Occipital lobe (tissue), 2 donors: ENCODE measurements around the gene GBX1. TPM values are rescaled to one million over a fixed set of nuclear protein-coding genes. Genes with fewer than 3 reads are reported as not detected.

Experiments used
- DNase-seq: peaks from one replicate; lab custom pipeline; 2025; lab: John Stamatoyannopoulos, UW
- total RNA-seq: library from RNA; depleted of rRNA; stranded (reverse); fragments of >200 nt; gene quantifications from one replicate; pipeline ENCODE4 v1.2.3, GENCODE V29; 2014

The GBX1 gene
- total RNA-seq, 1 donor from 2014 or later: not detected

- no peak for DNase-seq
Measured at GRCh38 chr7:151128144-151128543, 39.4 kb downstream of the GBX1 start.

- no peak for DNase-seq
Measured at GRCh38 chr7:151126491-151127137, 40.9 kb downstream of the GBX1 start.

- DNase-seq: no peak
Measured at GRCh38 chr7:151125846-151126481, 41.5 kb downstream of the GBX1 start.

GRCh38 chr7:151125470-151125845 is 42.0 kb downstream of the GBX1 start:
- no peak for DNase-seq

GRCh38 chr7:151124899-151125399 is 42.5 kb downstream of the GBX1 start:
- DNase-seq: no peak

- no peak for DNase-seq
Measured at GRCh38 chr7:151124481-151124880, 43.0 kb downstream of the GBX1 start.

- DNase-seq: peak; percentile 78
Measured at GRCh38 chr7:151123822-151124464, 43.6 kb downstream of the GBX1 start.

GRCh38 chr7:151123158-151123821 is 44.2 kb downstream of the GBX1 start:
- no peak for DNase-seq

- DNase-seq: no peak
Measured at GRCh38 chr7:151122796-151123157, 44.7 kb downstream of the GBX1 start.

GRCh38 chr7:151122276-151122675 is 45.2 kb downstream of the GBX1 start:
- no peak for DNase-seq

- no peak for DNase-seq
Measured at GRCh38 chr7:151121380-151122170, 45.9 kb downstream of the GBX1 start.

GRCh38 chr7:151120896-151121295 is 46.6 kb downstream of the GBX1 start:
- no peak for DNase-seq

GRCh38 chr7:151119902-151120301 is 47.6 kb downstream of the GBX1 start:
- peak; percentile 74 for DNase-seq

- no peak for DNase-seq
Measured at GRCh38 chr7:151119055-151119415, 48.5 kb downstream of the GBX1 start.

- no peak for DNase-seq
Measured at GRCh38 chr7:151118108-151119054, 49.1 kb downstream of the GBX1 start.

GRCh38 chr7:151117565-151117964 is 49.9 kb downstream of the GBX1 start:
- no peak for DNase-seq

- DNase-seq: no peak
Measured at GRCh38 chr7:151116603-151117440, 50.7 kb downstream of the GBX1 start.

GRCh38 chr7:151115836-151116418 is 51.6 kb downstream of the GBX1 start:
- DNase-seq: no peak
